ENCODE data around the gene TRIM26. TPM values are rescaled to one million over a fixed set of nuclear protein-coding genes. Genes with fewer than 3 reads are reported as not detected.
"Not testable (repeated sequence)": the region's sequence is repeated elsewhere in the genome, so short reads cannot be mapped to it uniquely, and the experiment has no call there.

TRIM26 gene
- total RNA-seq, 4 donors from 2014 or later, result 19.5 to 92.0 (median 53.2) TPM

DNA sequence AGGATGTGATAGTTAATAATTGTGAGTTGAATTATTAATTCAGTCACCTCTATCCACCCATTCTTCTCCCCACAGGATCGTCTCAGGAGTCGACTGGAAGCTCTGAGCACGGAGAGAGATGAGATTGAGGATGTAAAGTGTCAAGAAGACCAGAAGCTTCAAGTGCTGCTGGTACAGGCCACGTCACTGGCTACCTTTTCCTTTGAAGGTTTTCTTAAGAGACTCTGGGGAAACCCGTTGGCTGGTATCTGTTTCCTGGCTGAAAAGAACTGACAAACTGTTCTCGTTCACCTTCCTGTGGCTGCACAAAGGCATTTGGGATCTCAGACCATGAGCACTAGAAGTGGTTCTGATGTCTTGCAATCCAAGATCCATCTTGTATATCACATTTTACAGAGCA, 46.1 kb downstream of the TRIM26 start:
- TF ChIP-seq CTCF (IDR thresholded peaks at IDR 0.05), result no peak
- TF ChIP-seq POLR2AphosphoS5 (IDR thresholded peaks at IDR 0.05), result no peak
- TF ChIP-seq POLR2A (IDR thresholded peaks at IDR 0.05), result no peak
- no peak for TF ChIP-seq EP300 (IDR thresholded peaks at IDR 0.05; ENCODE audit: low read depth)
- in situ Hi-C loops (cut with MboI; ENCODE audit: low pct_ligation_motif_present in 1 of 4, low pct_unique_long_range_greater_than_20kb in 1 of 4, low sequenced_read_pairs in 3 of 4), result no loop called here
- peaks cover 20% of the 10 kb centered on the region for H3K27me3 ChIP-seq
- no peak for DNase-seq
- no peak overlapping the region for H3K27ac ChIP-seq
- intact Hi-C loops (cut with DNase I; ENCODE audit: low total_unique reads), result no loop called here
- H3K4me1 ChIP-seq, result peaks cover 0 to 10% (median 6%) of the 10 kb centered on the region in 4 donors
- no peak overlapping the region for H3K4me3 ChIP-seq
- WGBS, 2 donors (ENCODE audit: low coverage in 1 of 2), result 62 to 65% methylated on average over 4 to 6 of the region's 6 CpGs
- H3K36me3 ChIP-seq, result peaks cover 0 to 6% (median 0%) of the 10 kb centered on the region in 4 donors
- no peaks in the 10 kb centered on the region for H3K9me3 ChIP-seq

DNA sequence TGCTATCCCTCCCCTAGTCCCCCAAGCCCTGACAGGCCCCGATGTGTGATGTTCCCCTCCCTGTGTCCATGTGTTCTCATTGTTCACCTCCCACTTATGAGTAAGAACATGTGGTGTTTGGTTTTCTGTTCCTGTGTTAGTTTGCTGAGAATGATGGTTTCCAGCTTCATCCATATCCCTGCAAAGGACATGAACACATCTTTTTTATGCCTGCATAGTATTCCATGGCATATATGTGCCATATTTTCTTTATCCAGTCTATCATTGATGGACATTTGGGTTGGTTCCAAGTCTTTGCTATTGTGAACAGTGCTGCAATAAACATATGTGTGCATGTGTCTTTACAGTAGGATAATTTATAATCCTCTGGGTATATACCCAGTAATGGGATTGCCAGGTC, 48.0 kb downstream of the TRIM26 start:
- H3K9me3 ChIP-seq; intact Hi-C loops (cut with DNase I; ENCODE audit: low total_unique reads); DNase-seq; H3K27me3 ChIP-seq; H3K4me1 ChIP-seq; in situ Hi-C loops (cut with MboI; ENCODE audit: low pct_ligation_motif_present in 1 of 4, low pct_unique_long_range_greater_than_20kb in 1 of 4, low sequenced_read_pairs in 3 of 4); H3K27ac ChIP-seq; H3K36me3 ChIP-seq: not testable (repeated sequence)
- 95 to 100% methylated on average over 1 of the region's 1 CpG for WGBS, 2 donors (ENCODE audit: low coverage in 1 of 2)
- H3K4me3 ChIP-seq, result peak overlapping the region in 1 of 4 donors; percentile 58

DNA sequence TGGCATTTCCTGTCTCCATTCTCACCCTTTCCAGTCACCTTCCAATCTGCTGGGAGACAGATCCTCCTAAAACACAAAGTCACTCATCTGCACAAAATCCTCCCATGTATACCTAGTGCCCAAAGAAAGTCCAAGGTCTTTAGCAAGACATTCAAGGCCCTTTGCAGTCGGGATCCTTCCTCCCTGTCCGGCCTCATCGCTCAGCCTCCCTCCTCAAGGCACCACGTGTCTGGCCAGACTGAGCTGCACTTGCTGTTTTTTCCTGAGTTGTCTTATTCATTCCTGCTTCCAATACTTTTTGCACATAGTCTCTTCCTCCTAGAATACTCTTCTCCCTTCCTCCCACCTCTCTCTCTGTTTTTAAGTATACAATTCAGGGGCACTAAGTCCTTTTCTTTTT, 48.5 kb downstream of the TRIM26 start:
- WGBS, 2 donors (ENCODE audit: low coverage in 1 of 2), result 87 to 88% methylated on average over 4 of the region's 4 CpGs

DNA sequence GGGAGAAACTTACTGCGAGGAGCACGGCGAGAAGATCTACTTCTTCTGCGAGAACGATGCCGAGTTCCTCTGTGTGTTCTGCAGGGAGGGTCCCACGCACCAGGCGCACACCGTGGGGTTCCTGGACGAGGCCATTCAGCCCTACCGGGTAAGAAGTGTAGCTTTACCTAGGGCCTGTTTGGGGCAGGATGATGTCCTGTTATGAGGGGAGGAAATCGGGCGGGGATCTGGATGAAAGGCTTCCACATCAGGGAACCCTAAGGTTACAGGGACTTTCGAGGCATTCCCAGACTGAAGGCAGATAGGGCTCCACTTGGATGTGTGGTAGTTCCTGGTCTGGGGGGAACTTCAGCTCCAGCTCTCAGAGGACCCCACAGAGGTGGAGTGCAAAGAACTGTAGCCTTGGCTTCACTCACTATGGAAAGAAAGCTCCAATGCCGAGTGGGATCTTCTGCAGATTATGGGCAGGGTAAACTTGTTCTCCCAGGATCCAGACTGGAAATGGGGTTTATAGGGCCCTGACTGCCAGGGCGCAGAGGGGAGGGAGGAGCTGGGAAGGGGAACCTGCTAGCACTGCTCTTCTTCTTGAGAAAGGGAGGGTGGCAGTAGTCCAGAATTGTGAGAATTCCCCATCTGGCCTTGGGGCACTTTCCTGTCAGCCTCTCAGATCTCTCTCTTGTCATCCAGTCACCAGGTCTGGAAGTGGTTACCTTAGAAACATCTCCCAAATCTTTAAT, 49.1 kb downstream of the TRIM26 start:
- peak overlapping the region; percentile 7 to 58 (median 38) for H3K4me3 ChIP-seq
- no peaks in the 10 kb centered on the region for H3K9me3 ChIP-seq
- TF ChIP-seq EP300 (IDR thresholded peaks at IDR 0.05; ENCODE audit: low read depth), result no peak
- TF ChIP-seq POLR2A (IDR thresholded peaks at IDR 0.05), result no peak
- TF ChIP-seq CTCF (IDR thresholded peaks at IDR 0.05), result no peak
- no peak for TF ChIP-seq POLR2AphosphoS5 (IDR thresholded peaks at IDR 0.05)
- in situ Hi-C loops (cut with MboI; ENCODE audit: low pct_ligation_motif_present in 1 of 4, low pct_unique_long_range_greater_than_20kb in 1 of 4, low sequenced_read_pairs in 3 of 4) (no loop called here), intact Hi-C loops (cut with DNase I; ENCODE audit: low total_unique reads) (no loop called here)
- H3K27me3 ChIP-seq, result no peaks in the 10 kb centered on the region
- H3K27ac ChIP-seq, result peak overlapping the region; percentile 87 to 93 (median 89)
- DNase-seq, result no peak
- peaks cover 0 to 8% (median 4%) of the 10 kb centered on the region in 4 donors for H3K4me1 ChIP-seq
- 73% methylated on average over 16 of the region's 16 CpGs; no CpG with 5 or more reads in 1 of the 2 donors for WGBS, 2 donors (ENCODE audit: low coverage in 1 of 2)
- H3K36me3 ChIP-seq, result peaks cover 0 to 6% (median 0%) of the 10 kb centered on the region in 4 donors

More for the DNA sequence above, 48.5 kb downstream of the TRIM26 start:
- TF ChIP-seq POLR2AphosphoS5 (IDR thresholded peaks at IDR 0.05) (no peak), CTCF (IDR thresholded peaks at IDR 0.05) (no peak), EP300 (IDR thresholded peaks at IDR 0.05; ENCODE audit: low read depth) (no peak), POLR2A (IDR thresholded peaks at IDR 0.05) (no peak)
- no peaks in the 10 kb centered on the region for H3K9me3 ChIP-seq
- in situ Hi-C loops (cut with MboI; ENCODE audit: low pct_ligation_motif_present in 1 of 4, low pct_unique_long_range_greater_than_20kb in 1 of 4, low sequenced_read_pairs in 3 of 4), result no loop called here
- peak overlapping the region in 2 of 4 donors; percentile 40 to 58 for H3K4me3 ChIP-seq
- intact Hi-C loops (cut with DNase I; ENCODE audit: low total_unique reads), result no loop called here
- peak overlapping the region; percentile 87 to 93 (median 89) for H3K27ac ChIP-seq
- H3K36me3 ChIP-seq, result peaks cover 0 to 6% (median 0%) of the 10 kb centered on the region in 4 donors
- peaks cover 0 to 8% (median 4%) of the 10 kb centered on the region in 4 donors for H3K4me1 ChIP-seq
- no peaks in the 10 kb centered on the region for H3K27me3 ChIP-seq
- DNase-seq, result no peak

Measured in transverse colon (tissue), 4 donors.